ENCODE measurements around the gene AP3B1.
"Not testable (repeated sequence)": the region's sequence is repeated elsewhere in the genome, so short reads cannot be mapped to it uniquely, and the experiment has no call there.

Gene AP3B1

GRCh38 chr5:78170335-78170734, 124.2 kb downstream of the AP3B1 start:
- not testable (repeated sequence) for H3K4me3 ChIP-seq (ENCODE audit: low read depth, low read length); H3K4me1 ChIP-seq (ENCODE audit: control insufficient read depth, insufficient read depth, low read length); H3K27ac ChIP-seq (ENCODE audit: low read depth, low read length); H3K9ac ChIP-seq (ENCODE audit: low read length); H3K27me3 ChIP-seq (ENCODE audit: control insufficient read depth, insufficient read depth, low read length)
- Histone ChIP-seq H3K36me3 (ENCODE audit: control insufficient read depth, insufficient read depth, low read length) (peaks cover 24% of the 10 kb centered on the region), H3K9me3 (ENCODE audit: control insufficient read depth, insufficient read depth, low read depth, low read length) (peaks cover 11% of the 10 kb centered on the region)

GRCh38 chr5:78162253-78162862, 132.1 kb downstream of the AP3B1 start:
- Histone ChIP-seq H3K27ac (ENCODE audit: low read depth, low read length) (no peak overlapping the region), H3K4me1 (ENCODE audit: control insufficient read depth, insufficient read depth, low read length) (no peaks in the 10 kb centered on the region), H3K36me3 (ENCODE audit: control insufficient read depth, insufficient read depth, low read length) (peaks cover 14% of the 10 kb centered on the region), H3K4me3 (ENCODE audit: low read depth, low read length) (no peak overlapping the region), H3K9me3 (ENCODE audit: control insufficient read depth, insufficient read depth, low read depth, low read length) (peaks cover 3% of the 10 kb centered on the region; the same call in 1 of the 2 replicates), H3K9ac (ENCODE audit: low read length) (no peak overlapping the region), H3K27me3 (ENCODE audit: control insufficient read depth, insufficient read depth, low read length) (no peaks in the 10 kb centered on the region)

GRCh38 chr5:78157001-78157400, 137.5 kb downstream of the AP3B1 start:
- no peak overlapping the region for H3K27ac ChIP-seq (ENCODE audit: low read depth, low read length)
- no peaks in the 10 kb centered on the region for H3K27me3 ChIP-seq (ENCODE audit: control insufficient read depth, insufficient read depth, low read length)
- H3K9ac ChIP-seq (ENCODE audit: low read length) = no peak overlapping the region
- peaks cover 44% of the 10 kb centered on the region for H3K36me3 ChIP-seq (ENCODE audit: control insufficient read depth, insufficient read depth, low read length)
- H3K4me3 ChIP-seq (ENCODE audit: low read depth, low read length) = no peak overlapping the region
- H3K4me1 ChIP-seq (ENCODE audit: control insufficient read depth, insufficient read depth, low read length) = no peaks in the 10 kb centered on the region
- no peaks in the 10 kb centered on the region for H3K9me3 ChIP-seq (ENCODE audit: control insufficient read depth, insufficient read depth, low read depth, low read length)

GRCh38 chr5:78151594-78152271, 142.8 kb downstream of the AP3B1 start:
- Histone ChIP-seq H3K36me3 (ENCODE audit: control insufficient read depth, insufficient read depth, low read length) (peaks cover 32% of the 10 kb centered on the region), H3K4me3 (ENCODE audit: low read depth, low read length) (no peak overlapping the region), H3K9ac (ENCODE audit: low read length) (no peak overlapping the region), H3K27me3 (ENCODE audit: control insufficient read depth, insufficient read depth, low read length) (no peaks in the 10 kb centered on the region), H3K4me1 (ENCODE audit: control insufficient read depth, insufficient read depth, low read length) (no peaks in the 10 kb centered on the region), H3K9me3 (ENCODE audit: control insufficient read depth, insufficient read depth, low read depth, low read length) (no peaks in the 10 kb centered on the region), H3K27ac (ENCODE audit: low read depth, low read length) (no peak overlapping the region)

GRCh38 chr5:78137290-78137689, 157.2 kb downstream of the AP3B1 start:
- no peak overlapping the region for H3K9ac ChIP-seq (ENCODE audit: low read length)
- no peak overlapping the region for H3K4me3 ChIP-seq (ENCODE audit: low read depth, low read length)
- H3K36me3 ChIP-seq (ENCODE audit: control insufficient read depth, insufficient read depth, low read length) = peaks cover 23% of the 10 kb centered on the region
- H3K27me3 ChIP-seq (ENCODE audit: control insufficient read depth, insufficient read depth, low read length) = no peaks in the 10 kb centered on the region
- H3K4me1 ChIP-seq (ENCODE audit: control insufficient read depth, insufficient read depth, low read length) = no peaks in the 10 kb centered on the region
- no peak overlapping the region for H3K27ac ChIP-seq (ENCODE audit: low read depth, low read length)
- no peaks in the 10 kb centered on the region for H3K9me3 ChIP-seq (ENCODE audit: control insufficient read depth, insufficient read depth, low read depth, low read length)

- Histone ChIP-seq H3K4me1 (ENCODE audit: control insufficient read depth, insufficient read depth, low read length) (no peaks in the 10 kb centered on the region), H3K9me3 (ENCODE audit: control insufficient read depth, insufficient read depth, low read depth, low read length) (no peaks in the 10 kb centered on the region), H3K4me3 (ENCODE audit: low read depth, low read length) (no peak overlapping the region), H3K36me3 (ENCODE audit: control insufficient read depth, insufficient read depth, low read length) (peaks cover 9% of the 10 kb centered on the region), H3K27me3 (ENCODE audit: control insufficient read depth, insufficient read depth, low read length) (no peaks in the 10 kb centered on the region), H3K9ac (ENCODE audit: low read length) (no peak overlapping the region), H3K27ac (ENCODE audit: low read depth, low read length) (no peak overlapping the region)
Observed at GRCh38 chr5:78133423-78133822, 161.1 kb downstream of the AP3B1 start.

- H3K4me1 ChIP-seq (ENCODE audit: control insufficient read depth, insufficient read depth, low read length) = no peaks in the 10 kb centered on the region
- no peak overlapping the region for H3K27ac ChIP-seq (ENCODE audit: low read depth, low read length)
- H3K9ac ChIP-seq (ENCODE audit: low read length) = no peak overlapping the region
- no peaks in the 10 kb centered on the region for H3K27me3 ChIP-seq (ENCODE audit: control insufficient read depth, insufficient read depth, low read length)
- H3K9me3 ChIP-seq (ENCODE audit: control insufficient read depth, insufficient read depth, low read depth, low read length) = no peaks in the 10 kb centered on the region
- no peak overlapping the region for H3K4me3 ChIP-seq (ENCODE audit: low read depth, low read length)
- H3K36me3 ChIP-seq (ENCODE audit: control insufficient read depth, insufficient read depth, low read length) = peaks cover 9% of the 10 kb centered on the region
Observed at GRCh38 chr5:78132507-78132906, 162.0 kb downstream of the AP3B1 start.

GRCh38 chr5:78129597-78129996, 164.9 kb downstream of the AP3B1 start:
- H3K9ac ChIP-seq (ENCODE audit: low read length) = no peak overlapping the region
- H3K4me3 ChIP-seq (ENCODE audit: low read depth, low read length) = no peak overlapping the region
- H3K4me1 ChIP-seq (ENCODE audit: control insufficient read depth, insufficient read depth, low read length) = no peaks in the 10 kb centered on the region
- H3K27me3 ChIP-seq (ENCODE audit: control insufficient read depth, insufficient read depth, low read length) = no peaks in the 10 kb centered on the region
- no peaks in the 10 kb centered on the region for H3K9me3 ChIP-seq (ENCODE audit: control insufficient read depth, insufficient read depth, low read depth, low read length)
- H3K36me3 ChIP-seq (ENCODE audit: control insufficient read depth, insufficient read depth, low read length) = peaks cover 4% of the 10 kb centered on the region; the same call in 1 of the 2 replicates
- no peak overlapping the region for H3K27ac ChIP-seq (ENCODE audit: low read depth, low read length)

GRCh38 chr5:78127875-78128274, 166.6 kb downstream of the AP3B1 start:
- H3K4me1 ChIP-seq (ENCODE audit: control insufficient read depth, insufficient read depth, low read length) = no peaks in the 10 kb centered on the region

GRCh38 chr5:78126536-78126935, 168.0 kb downstream of the AP3B1 start:
- H3K4me1 ChIP-seq (ENCODE audit: control insufficient read depth, insufficient read depth, low read length) = no peaks in the 10 kb centered on the region
- H3K27me3 ChIP-seq (ENCODE audit: control insufficient read depth, insufficient read depth, low read length) = no peaks in the 10 kb centered on the region
- H3K36me3 ChIP-seq (ENCODE audit: control insufficient read depth, insufficient read depth, low read length) = no peaks in the 10 kb centered on the region
- H3K4me3 ChIP-seq (ENCODE audit: low read depth, low read length) = no peak overlapping the region
- no peak overlapping the region for H3K9ac ChIP-seq (ENCODE audit: low read length)
- no peak overlapping the region for H3K27ac ChIP-seq (ENCODE audit: low read depth, low read length)
- no peaks in the 10 kb centered on the region for H3K9me3 ChIP-seq (ENCODE audit: control insufficient read depth, insufficient read depth, low read depth, low read length)

More at GRCh38 chr5:78127875-78128274, 166.6 kb downstream of the AP3B1 start:
- Histone ChIP-seq H3K4me3 (ENCODE audit: low read depth, low read length) (no peak overlapping the region), H3K9me3 (ENCODE audit: control insufficient read depth, insufficient read depth, low read depth, low read length) (no peaks in the 10 kb centered on the region), H3K9ac (ENCODE audit: low read length) (no peak overlapping the region), H3K36me3 (ENCODE audit: control insufficient read depth, insufficient read depth, low read length) (peaks cover 1% of the 10 kb centered on the region; the same call in 1 of the 2 replicates), H3K27me3 (ENCODE audit: control insufficient read depth, insufficient read depth, low read length) (no peaks in the 10 kb centered on the region), H3K27ac (ENCODE audit: low read depth, low read length) (no peak overlapping the region)

- Histone ChIP-seq H3K36me3 (ENCODE audit: control insufficient read depth, insufficient read depth, low read length) (peaks cover 27% of the 10 kb centered on the region; the same call in 1 of the 2 replicates), H3K27ac (ENCODE audit: low read depth, low read length) (no peak overlapping the region), H3K9me3 (ENCODE audit: control insufficient read depth, insufficient read depth, low read depth, low read length) (peaks cover 2% of the 10 kb centered on the region; the same call in 1 of the 2 replicates), H3K27me3 (ENCODE audit: control insufficient read depth, insufficient read depth, low read length) (no peaks in the 10 kb centered on the region), H3K4me1 (ENCODE audit: control insufficient read depth, insufficient read depth, low read length) (no peaks in the 10 kb centered on the region), H3K4me3 (ENCODE audit: low read depth, low read length) (no peak overlapping the region), H3K9ac (ENCODE audit: low read length) (no peak overlapping the region)
Observed at GRCh38 chr5:78116167-78116566, 178.3 kb downstream of the AP3B1 start.
